DMS79 treated with DMSO at 0.1 percent for 48 hours (cell line): ENCODE data around the gene SLC7A14.

Source experiments
- DNase-seq: peaks from one replicate; lab custom pipeline; 2025; lab: John Stamatoyannopoulos, UW

SLC7A14 gene

DNA sequence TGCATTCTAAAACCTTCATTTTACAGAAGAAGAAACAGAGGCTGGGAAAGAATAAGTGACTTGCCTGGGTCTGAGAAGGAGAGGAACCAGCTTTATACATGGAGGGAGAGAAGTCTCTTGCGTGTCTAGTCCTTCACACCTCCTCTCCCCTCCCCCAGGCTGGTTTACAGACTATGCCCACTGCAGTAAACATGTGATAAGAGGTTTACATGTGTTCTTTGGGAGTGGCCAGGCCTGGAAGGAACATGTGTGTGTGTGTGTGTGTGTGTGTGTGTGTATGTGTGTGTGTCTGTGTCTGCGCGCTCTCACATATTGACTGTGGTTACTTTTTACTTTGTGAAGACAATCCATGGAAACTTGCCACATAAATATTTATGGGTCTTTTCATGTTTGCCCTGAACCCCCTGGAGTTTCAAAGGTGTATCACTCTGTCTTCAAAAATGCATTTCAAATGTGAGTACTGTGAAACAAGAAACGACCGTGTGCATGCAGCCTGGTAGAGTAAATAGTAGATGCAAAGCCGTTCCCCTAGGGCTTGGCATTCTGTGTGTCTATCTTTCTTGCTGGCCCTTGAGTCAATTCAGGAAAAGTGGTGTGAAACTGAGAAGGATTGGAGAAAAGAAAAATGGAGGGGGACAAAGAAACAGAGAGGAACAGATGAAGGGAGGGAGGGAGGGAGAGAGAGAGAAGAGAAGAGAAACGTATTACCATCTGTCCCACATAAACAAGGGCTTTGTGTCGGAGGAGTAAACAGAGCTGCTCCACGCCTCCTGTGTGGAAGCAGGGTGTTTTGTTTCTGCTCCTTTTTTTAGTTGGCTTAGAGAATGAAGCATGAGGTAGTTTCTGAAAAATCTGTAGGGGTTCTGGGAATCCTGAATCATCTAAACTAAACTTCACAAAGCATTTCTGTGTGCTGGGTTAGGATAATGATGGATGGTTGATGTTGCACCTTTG lies 115.5 kb downstream of the SLC7A14 start:
- no peak for DNase-seq

GRCh38 chr3:170469151-170470062 lies 116.5 kb downstream of the SLC7A14 start:
- DNase-seq: peak; percentile 88

DNA sequence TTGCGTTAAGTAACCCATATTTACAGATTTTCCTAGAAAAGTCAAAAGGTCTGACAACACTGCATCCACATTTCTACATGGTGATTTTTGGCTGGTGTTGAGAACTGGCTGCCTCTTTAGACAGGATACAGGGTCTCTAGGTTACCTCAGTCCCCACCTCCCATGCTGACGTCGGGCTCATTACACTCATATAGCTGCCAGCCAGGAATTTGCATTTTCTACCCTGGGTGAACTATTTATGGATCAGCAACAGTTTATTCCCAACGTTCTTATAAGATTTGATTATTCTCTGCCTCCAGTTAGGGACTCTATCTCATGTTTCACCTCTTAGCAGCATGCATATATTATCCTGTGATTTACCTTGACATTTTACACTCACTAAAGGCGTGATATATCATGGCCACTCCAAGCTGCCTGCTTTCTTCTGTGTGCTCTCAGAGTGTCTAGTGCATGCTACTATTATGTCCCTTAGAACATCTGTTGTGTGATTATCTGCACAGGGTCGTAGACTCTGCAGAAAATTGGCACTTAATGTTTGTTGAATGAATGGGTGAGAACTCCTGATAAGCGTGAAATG lies 118.2 kb downstream of the SLC7A14 start:
- no peak for DNase-seq

DNA sequence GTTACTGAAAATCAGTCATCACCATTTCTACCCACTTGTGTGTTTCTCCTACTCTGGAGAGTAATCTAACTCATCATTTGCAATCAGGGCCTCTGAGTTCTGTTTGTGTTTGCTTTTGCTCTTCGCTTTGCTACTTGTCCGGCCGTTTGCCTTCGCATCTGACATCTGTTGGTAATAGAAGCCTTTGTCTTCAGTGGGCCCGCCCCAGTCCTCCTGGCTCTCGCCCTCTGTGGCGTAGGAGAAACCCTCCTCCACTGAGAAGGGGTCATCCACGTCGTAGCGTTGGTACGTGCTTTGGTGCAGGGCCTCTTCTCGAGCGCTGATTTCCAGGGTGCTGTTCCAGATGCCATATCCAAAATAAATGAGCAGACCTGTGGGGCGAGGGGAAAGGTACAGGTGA lies 118.9 kb downstream of the SLC7A14 start:
- DNase-seq: no peak

DNA sequence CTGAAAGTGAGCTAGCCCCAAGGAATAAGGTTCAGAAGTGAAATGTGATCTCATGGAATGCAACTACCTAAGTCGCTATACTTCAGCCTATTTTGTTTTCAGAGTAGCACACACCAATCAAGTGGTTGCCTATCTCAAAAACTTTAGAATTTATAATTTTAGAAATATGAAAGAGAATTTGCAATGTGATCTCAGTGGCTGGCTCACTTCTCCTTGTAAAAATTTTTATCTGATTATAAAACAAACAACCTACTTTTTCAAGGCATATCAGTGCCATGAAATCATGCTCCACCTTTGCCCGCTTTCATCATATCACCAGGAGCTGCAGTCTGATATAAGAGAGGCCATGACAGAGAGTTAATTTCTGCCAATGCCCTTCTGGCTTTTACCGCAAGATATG lies 119.9 kb downstream of the SLC7A14 start:
- no peak for DNase-seq

- no peak for DNase-seq
These were observed 122.9 kb downstream of the SLC7A14 start for GRCh38 chr3:170463011-170463410.

DNA sequence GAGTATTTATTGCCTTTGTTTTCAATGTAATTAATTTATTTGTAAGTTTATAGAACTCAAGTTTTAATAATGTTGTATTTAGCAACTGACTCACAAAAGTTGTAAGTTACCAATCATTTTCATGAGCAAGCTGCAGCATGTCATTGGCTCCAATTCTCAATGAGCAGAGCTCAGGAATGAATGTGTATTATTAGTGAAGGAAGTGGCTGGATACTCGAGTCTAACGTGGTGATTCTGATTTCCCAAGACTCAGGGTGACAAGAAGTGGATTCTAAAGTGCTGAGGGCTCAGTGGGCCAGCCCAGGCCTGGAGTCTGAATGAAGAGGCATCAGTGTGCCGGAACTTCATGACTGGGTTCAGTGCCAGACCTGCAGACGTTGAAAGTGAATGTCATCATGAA lies 127.6 kb downstream of the SLC7A14 start:
- no peak for DNase-seq

GRCh38 chr3:170454509-170454908 lies 131.4 kb downstream of the SLC7A14 start:
- DNase-seq: no peak

DNA sequence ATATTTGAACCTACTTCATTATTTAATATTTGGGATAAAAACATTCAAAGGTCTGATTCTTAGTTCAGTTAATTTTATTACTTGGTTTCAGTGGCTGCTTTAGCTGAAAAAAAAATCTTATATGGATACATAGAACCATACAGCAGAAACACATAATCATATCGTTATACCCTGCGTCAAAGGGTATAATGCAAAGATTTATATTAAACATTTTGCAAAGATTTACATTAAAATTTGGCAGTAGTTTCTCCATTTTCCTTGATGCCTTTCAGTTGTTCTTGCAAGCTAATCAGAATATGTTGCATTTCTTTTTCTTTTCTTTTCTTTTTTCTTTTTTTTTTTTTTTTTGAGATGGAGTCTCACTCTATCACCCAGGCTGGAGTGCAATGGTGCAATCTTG lies 135.8 kb downstream of the SLC7A14 start:
- no peak for DNase-seq

- DNase-seq: no peak
These were observed 137.3 kb downstream of the SLC7A14 start for GRCh38 chr3:170448584-170448983.

DNA sequence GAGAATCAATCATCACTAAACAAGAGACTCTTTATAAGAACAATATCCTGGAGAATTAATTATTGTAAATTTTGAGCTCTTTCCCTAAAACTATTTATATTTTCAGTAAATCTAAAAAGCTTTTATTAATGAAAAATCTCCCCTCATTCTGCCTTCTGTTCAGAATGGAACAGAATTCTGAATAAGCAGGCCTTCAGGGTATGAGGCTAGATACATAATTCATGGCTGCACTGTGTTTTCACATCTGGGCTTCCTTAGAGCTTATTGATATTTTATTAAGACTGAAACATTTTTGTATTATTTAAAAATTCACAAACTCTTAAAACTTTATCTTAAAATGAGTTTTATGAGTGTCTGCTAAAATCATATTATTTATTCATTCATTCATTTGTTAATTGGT lies 142.4 kb downstream of the SLC7A14 start:
- DNase-seq: no peak

DNA sequence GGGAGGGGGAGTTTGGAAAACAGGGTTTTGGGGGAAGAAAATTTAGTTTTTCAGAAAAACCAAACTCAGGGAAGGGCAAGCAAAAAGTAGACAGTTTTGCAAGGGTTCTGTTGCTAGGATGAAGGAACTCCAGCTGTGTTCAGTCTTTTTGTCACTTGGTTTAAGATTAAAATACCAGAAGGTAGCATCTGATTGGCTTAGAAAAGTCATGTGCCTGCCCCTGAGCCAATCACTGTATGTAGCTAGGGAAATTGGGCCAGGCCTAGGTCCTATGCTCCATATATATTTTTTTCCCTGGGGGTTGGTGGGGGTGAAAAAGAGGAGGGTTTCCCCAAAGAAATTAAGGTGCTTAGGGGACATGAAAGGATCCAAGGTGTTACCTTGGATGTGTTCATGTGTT lies 142.9 kb downstream of the SLC7A14 start:
- DNase-seq: no peak

DNA sequence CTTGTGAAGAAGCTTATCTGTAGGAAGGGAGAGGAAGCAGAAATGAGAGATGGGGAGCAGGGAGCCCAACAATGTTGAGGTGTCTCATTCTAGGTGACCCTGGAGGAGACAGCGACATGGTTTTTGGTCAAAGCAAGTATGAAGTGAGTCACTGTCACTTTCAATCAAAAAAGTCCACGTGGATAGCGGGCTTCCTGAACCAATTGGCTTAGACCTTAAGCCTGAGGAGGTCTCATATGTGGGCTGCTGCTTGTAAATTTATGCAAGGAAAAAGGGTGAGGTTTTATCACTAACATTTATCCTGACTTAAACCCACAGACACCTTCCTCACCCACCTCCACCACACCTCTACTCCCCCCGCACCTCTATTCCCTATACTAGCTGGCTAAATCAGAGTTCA lies 144.5 kb downstream of the SLC7A14 start:
- no peak for DNase-seq

- no peak for DNase-seq
These were observed 145.5 kb downstream of the SLC7A14 start for GRCh38 chr3:170440344-170440743.

DNA sequence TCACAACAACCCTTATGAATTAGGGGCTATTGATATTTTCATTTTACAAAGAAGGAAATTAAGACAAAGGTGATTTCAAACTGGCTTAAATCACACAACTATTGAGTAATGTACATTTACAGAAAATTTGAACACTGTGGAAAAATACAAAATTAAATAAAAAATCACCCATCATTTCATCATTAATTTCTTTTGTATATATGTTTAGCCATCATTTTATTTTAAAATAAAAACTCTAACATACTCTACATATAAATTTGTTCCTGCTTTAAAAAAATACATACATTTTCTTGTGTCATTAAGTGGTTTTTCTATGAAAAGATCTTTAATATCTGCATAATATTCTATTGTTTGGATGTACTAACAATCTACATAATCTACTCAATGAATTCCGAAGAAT lies 147.0 kb downstream of the SLC7A14 start:
- DNase-seq: no peak

- DNase-seq: no peak
These were observed 148.0 kb downstream of the SLC7A14 start for GRCh38 chr3:170437696-170438407.

DNA sequence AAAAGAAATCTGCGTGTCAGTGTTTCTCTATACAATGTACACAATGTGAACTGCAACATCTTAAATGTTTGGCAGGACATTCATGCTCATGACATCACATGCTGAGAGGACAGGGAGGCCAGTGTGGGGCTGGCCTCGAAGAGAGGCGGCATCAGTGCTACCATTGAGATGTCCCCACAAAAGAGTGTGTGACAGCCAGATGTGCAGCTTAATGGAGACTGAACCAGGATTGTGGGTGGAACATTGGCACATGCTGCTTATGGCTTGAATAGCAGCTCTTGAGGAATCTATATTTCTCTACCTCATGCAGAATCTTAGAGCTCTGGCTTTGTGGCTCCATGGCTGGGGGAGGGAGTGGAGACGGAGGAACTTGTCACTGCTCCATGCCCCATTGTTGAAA lies 148.7 kb downstream of the SLC7A14 start:
- DNase-seq: no peak

DNA sequence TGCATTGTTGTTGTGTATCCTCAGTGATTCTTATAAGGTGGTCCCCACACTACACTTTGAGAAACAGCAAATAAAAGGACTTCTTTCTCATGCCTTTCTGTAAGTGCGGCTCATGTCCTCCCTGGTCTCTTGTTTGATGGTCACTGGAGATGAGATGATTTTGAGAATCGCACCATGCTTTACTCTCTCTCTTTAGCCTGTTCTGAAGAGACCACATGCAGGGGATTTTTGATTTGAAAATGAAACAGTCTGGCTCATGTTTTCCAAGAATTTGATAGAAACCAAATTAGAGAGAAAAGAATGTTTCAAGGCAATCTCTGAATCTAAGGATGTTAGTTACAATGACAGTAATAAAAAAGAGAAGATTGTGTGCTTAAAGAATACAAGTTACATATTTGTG lies 149.2 kb downstream of the SLC7A14 start:
- DNase-seq: no peak

DNA sequence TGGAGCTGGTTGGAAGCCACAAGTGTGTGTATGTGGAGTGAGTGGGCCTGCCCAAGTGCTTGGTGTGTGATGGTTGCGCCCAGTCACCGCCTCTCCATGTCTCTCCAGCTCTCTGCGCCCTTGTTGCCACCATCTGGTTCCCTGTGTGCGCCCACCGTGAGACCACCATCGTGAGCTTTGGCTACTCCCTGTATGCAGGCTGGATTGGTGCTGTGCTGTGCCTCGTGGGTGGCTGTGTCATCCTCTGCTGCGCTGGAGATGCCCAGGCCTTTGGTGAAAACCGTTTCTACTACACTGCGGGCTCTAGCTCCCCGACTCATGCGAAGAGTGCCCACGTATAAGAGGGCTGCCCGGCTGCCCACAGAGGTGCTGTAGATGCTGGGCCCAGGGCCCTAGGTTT lies 153.5 kb downstream of the SLC7A14 start:
- no peak for DNase-seq

DNA sequence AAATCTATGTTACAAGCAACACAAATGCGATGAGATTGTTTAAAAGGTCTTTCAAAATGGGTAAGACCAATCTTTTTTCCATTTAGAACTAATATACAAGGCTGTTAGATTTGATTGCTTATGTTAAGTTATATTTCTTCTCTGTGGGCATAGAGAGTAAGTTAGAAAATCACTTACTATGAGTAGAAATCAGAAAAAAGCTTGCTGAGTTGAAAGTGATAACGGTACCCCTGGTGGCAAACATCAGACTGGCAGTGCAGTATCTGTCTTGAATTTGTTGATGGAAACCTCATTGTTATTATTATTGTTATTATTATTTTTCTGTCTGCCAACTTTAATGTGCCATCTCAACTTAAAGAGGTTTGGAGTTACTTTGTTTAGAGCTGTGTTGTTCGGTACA lies 154.8 kb downstream of the SLC7A14 start:
- DNase-seq: no peak

GRCh38 chr3:170429050-170429449 lies 156.8 kb downstream of the SLC7A14 start:
- no peak for DNase-seq

- no peak for DNase-seq
These were observed 157.8 kb downstream of the SLC7A14 start for GRCh38 chr3:170428095-170428494.
